ENCODE data around the gene PELI1.
"Not testable (repeated sequence)": the region's sequence is repeated elsewhere in the genome, so short reads cannot be mapped to it uniquely, and the experiment has no call there.

PELI1 gene

DNA sequence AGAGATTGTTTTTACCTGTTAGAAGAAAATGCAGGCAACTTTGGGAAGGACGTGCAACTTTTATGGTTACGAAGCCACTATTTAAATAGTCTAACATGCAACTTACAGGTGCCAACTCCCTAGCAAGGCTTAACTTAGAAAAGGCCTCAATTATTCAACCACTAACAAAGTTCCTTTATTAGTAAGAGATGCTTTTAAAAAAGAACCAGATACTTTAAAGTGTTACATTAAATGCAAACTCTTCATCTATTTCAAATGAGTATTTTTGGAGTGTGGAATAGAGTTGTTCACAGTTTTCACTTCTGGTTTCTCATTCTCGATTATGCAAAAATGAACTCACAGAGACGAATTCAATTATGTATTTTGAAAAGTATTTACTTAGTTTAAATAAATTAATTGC lies 51.7 kb downstream of the PELI1 start:
- in situ Hi-C loops (cut with HindIII; ENCODE audit: low sequenced_read_pairs) = no loop called here

GRCh38 chr2:64090264-64090663 lies 54.0 kb downstream of the PELI1 start:
- in situ Hi-C loops (cut with HindIII; ENCODE audit: low sequenced_read_pairs) = no loop called here

GRCh38 chr2:64086347-64087082 lies 57.7 kb downstream of the PELI1 start:
- in situ Hi-C loops (cut with HindIII; ENCODE audit: low sequenced_read_pairs) = no loop called here

- in situ Hi-C loops (cut with HindIII; ENCODE audit: low sequenced_read_pairs) = no loop called here
Observed at GRCh38 chr2:64085936-64086335, 58.3 kb downstream of the PELI1 start.

DNA sequence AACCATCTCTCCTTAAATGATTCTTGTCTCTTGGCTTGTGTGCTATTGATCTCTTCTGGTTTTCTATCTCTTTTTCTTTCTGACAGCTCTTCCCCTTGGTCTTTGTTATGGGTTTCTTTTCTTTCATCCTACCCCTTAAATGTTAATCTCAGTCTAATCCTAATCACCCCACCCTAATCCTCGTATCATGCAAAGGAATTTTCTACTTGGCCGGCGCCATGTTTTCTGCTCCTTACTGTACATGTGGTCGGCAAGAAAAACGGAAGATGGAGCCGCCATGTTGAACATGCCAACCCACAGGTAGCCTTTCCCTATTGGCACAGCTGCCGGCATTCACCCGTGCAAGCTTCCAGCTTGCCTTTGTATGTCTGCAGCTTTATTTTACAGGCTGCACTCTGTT lies 63.2 kb downstream of the PELI1 start:
- in situ Hi-C loops (cut with HindIII; ENCODE audit: low sequenced_read_pairs) = no loop called here

DNA sequence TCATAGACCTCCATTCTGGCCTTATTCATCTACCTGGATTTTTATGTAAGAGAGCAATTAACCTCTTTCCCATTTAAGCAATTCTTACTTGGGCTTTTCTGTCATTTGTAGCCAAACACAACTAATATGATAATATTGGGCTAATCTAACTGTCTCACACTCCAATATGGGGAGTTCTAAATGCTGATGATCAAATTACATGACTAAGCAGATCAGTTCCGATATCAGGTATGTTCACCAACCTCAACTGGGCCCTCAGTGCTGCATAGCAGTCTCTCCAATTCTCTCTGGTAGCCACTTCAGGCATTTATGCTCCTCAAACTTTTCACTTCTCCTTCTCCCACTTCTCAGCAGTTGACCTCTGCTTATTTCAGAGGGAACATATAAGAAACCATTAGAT lies 64.0 kb downstream of the PELI1 start:
- in situ Hi-C loops (cut with HindIII; ENCODE audit: low sequenced_read_pairs) = no loop called here

DNA sequence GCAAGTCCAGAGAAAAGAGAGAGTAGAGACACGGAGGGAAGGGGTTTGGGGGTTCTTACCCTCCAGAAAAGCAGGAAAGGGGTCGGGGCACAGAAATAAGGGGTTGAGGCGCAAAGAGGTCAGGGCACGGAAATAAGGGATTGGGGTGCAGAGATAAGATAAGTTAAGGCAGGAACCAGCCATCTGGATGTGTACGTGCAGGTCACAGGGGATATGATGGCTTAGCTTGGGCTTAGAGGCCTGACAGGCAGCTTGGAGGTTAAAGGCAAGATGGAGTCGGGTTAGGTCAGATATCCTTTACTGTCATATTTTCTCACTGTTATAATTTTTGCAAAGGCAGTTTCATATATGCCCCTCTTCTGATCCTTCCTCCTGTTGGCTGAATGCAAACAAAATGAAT lies 64.5 kb downstream of the PELI1 start:
- in situ Hi-C loops (cut with HindIII; ENCODE audit: low sequenced_read_pairs) = not testable (repeated sequence)

- in situ Hi-C loops (cut with HindIII; ENCODE audit: low sequenced_read_pairs) = not testable (repeated sequence)
Observed at GRCh38 chr2:64076828-64077227, 67.4 kb downstream of the PELI1 start.

- in situ Hi-C loops (cut with HindIII; ENCODE audit: low sequenced_read_pairs) = loop anchor here (25.0 kb wide), 1 partner anchor 238 kb away; no protein-coding TSS in a partner anchor
Observed at GRCh38 chr2:64074616-64075015, 69.6 kb downstream of the PELI1 start.

DNA sequence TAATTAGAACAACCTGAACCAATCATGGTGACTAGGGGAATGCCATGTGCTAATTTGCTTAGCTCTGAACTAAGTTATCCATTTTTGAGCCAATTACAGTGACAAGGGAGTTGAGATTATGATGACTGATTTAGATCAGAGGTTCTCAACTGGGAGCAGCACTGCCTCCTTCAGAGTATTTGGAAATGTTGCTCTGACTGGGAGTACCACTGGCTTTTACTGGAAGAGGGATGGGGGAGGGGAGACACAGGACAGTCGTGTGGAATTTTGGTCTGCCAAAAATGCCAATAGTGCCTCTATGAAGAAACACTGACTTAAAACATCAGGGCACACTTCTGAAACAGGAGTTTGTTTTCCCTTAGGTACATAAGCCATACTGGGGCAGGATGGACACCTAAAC lies 76.9 kb downstream of the PELI1 start:
- in situ Hi-C loops (cut with HindIII; ENCODE audit: low sequenced_read_pairs) = loop anchor here (25.0 kb wide), 1 partner anchor 245 kb away; no protein-coding TSS in a partner anchor

DNA sequence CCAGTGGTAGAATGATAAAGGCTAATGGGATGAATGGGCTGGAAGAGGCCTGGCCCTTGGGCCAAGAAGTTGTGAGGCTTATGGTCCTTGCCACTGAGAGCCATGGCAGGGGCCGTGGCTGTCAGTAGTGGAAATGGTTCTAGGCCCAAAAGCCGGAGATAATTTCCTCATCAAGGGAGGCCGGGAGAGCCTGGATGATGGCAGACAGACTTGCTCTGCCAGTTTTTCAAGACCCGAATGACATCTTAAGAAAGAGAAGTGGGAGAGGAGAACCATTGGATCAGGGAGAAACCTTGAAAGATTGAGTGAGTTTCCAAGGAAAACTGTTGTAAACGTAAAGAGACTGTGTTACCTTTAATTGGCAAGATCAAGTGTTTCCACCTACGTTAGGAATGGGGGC lies 78.7 kb downstream of the PELI1 start:
- in situ Hi-C loops (cut with HindIII; ENCODE audit: low sequenced_read_pairs) = loop anchor here (25.0 kb wide), 1 partner anchor 247 kb away; no protein-coding TSS in a partner anchor

DNA sequence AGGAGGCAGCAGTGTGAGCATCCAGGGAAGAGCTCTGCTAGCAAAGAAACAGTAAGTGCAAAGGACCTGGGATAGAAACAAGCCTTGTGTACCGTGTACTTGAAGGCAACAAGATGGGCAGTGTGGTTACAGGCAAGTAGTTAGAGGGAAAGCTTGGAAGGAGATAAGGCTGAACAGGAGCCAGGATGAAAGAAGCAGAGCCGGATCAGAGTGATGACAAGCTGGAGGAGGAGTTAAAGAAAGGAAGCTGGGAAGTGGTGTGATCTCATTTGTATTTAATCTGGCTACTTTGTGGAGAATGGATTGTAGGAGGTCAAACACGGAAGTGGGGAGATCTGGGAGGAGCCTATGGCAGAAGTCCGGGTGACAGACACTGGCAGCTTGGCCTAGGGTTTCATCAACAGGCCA lies 80.3 kb downstream of the PELI1 start:
- in situ Hi-C loops (cut with HindIII; ENCODE audit: low sequenced_read_pairs) = loop anchor here (5.0 to 25.0 kb wide), 2 partner anchors 53 to 248 kb away; no protein-coding TSS in a partner anchor

DNA sequence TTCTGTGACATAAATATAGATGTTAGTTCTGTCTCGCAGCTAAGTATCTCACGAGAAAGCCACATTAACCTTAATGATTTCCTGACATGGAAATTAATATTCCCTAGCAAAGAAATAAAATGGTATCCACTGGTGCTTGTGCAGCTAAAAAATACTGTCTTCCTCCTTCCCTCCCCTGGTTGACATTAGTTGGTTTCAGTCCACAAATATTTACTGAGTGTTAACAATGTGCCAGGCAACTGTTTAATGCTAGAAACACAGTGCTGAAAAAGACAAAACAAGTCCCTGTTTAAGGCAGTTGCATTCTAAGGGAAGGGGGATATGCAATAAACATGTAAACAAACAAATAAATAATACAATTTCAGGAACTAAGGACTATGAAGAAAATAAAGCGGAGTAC lies 80.8 kb downstream of the PELI1 start:
- in situ Hi-C loops (cut with HindIII; ENCODE audit: low sequenced_read_pairs) = loop anchor here (5.0 to 25.0 kb wide), 2 partner anchors 54 to 249 kb away; no protein-coding TSS in a partner anchor

DNA sequence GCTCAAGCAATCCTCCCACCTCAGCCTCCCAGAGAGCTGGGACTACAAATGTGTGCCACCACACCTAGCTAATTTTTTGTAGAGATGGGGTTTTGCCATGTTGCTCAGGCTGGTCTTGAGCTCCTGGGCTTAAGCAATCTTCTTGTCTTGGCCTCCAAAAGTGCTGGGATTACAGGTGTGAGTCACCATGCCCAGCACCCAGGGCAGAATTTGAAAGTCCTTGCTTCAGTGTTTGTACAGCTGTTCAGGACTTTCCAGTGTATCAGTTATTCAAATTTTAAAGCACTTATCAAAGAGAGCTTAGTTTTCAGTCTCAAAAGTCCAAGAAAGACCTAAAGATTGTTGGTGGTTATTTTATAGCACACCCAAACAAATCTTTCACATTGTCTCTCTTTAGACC lies 81.4 kb downstream of the PELI1 start:
- in situ Hi-C loops (cut with HindIII; ENCODE audit: low sequenced_read_pairs) = loop anchor here (5.0 to 25.0 kb wide), 2 partner anchors 54 to 249 kb away; no protein-coding TSS in a partner anchor

DNA sequence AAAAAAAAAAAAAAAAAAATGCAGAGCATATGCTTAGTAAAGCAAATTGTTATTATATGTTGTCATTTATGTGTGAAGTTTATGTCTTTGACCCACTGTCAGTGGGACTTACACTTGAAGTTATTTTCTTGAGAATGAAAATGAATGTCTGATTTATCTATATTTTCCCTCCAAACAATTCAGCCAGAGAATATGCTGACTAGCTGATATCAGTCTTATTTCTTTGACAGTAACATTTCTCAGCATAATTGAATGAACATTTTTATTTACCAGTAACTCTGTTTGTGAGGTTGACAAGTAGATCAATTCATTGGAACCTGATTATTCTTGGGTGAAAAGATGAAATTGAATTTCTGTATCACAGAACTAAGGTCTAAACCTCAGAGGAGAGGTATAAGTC lies 85.0 kb downstream of the PELI1 start:
- in situ Hi-C loops (cut with HindIII; ENCODE audit: low sequenced_read_pairs) = loop anchor here (25.0 kb wide), 1 partner anchor 253 kb away; no protein-coding TSS in a partner anchor

- in situ Hi-C loops (cut with HindIII; ENCODE audit: low sequenced_read_pairs) = loop anchor here (25.0 kb wide), 1 partner anchor 256 kb away; no protein-coding TSS in a partner anchor
Observed at GRCh38 chr2:64056021-64056420, 88.2 kb downstream of the PELI1 start.

GRCh38 chr2:64054161-64054915 lies 89.9 kb downstream of the PELI1 start:
- in situ Hi-C loops (cut with HindIII; ENCODE audit: low sequenced_read_pairs) = loop anchor here (25.0 kb wide), 1 partner anchor 258 kb away; no protein-coding TSS in a partner anchor

DNA sequence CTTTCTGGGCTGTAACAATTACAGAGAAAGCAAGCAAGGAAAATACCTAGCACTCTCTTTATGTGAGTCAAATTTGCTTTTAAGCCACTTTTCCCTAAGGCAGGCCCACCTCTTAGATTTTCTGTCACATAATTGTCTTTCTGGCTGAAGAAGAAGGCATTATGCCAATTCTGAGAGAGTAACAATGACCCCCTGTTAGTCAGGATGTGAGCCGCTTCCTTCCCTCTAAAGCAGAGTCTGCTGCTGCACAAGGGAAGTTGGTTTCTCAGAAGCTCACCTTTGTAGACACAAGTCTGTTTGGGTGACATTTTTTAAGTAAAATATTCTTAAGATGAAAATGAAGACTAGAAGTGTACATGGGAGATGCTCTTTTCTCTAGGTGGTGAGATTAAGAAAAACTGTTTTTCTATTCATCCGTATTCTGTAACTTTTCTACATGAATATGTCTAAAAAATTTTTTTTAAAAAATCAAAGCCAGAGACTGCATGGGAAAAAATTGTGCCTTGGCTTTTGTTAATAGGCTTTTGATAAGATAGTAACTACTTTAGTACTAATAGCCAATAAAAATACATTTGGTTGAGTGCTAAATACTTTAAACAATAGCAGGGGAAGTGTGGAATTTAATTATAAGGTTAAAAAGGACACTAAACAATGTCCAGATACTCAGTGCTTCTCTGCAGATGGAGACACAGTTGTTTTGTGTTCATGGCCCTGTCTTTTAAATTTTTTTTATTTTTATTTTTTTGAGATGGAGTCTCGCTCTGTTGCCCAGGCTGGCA lies 91.6 kb downstream of the PELI1 start:
- in situ Hi-C loops (cut with HindIII; ENCODE audit: low sequenced_read_pairs) = loop anchor here (25.0 kb wide), 1 partner anchor 260 kb away; no protein-coding TSS in a partner anchor

DNA sequence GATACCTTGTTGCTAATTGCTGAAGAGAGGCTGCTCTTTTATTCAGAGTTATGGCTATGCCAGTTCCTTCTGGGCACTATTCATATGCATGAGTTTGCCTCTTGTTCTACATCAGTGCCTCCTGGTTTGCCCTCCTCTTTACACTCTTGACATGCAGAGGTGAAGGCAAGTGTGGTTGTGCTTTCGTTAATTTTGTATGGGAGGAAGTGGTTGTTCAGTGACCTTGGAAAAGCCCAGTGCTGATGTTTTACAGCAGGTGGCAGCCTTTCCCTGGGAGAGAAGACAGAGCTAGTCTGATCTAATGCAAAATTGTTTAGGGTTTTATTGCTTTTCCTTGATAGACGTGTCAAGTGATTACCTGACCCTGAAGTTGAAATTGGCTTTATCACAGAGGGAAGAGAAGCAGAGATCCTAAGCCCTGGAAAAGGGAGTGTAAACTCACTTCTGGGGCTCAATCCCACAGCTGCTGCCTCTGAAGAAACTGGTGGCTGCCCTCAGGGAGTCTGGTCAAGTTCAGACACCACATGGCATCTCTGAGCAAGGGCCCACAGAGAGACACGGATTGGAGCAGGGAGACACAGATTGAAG lies 94.5 kb downstream of the PELI1 start:
- in situ Hi-C loops (cut with HindIII; ENCODE audit: low sequenced_read_pairs) = loop anchor here (25.0 kb wide), 1 partner anchor 263 kb away; no protein-coding TSS in a partner anchor

DNA sequence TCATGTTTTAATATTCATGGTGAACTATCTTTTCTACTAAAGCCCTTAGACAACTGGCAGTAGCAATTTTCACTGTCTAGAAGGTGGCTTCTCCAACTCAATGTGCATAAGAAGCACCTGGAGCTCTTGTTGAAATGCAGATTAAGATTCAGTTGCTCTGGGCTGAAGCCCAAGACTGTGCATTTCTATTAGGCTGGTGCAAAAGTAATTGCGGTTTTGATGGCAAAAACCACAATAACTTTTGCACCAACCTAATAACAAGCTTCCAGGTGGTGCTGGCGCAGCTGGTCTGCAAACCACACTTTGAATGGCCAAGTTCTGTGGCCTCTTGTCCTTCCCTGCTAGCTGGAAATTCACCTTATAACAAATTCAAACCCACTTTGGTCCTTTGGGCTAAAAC lies 98.3 kb downstream of the PELI1 start:
- in situ Hi-C loops (cut with HindIII; ENCODE audit: low sequenced_read_pairs) = no loop called here
